ENCODE results near the gene HAAO. TPM values are rescaled to one million over a fixed set of nuclear protein-coding genes. Genes with fewer than 3 reads are reported as not detected.

The HAAO gene
- polyA plus RNA-seq, 3 donors = 10.5 to 29.6 (median 15.0) TPM

GRCh38 chr2:42812899-42813479 lies 20.6 kb upstream of the HAAO start:
- intact Hi-C loops (cut with micrococcal nuclease) = loop anchor here (10.0 kb wide), 2 partner anchors 292 to 402 kb away; no protein-coding TSS in a partner anchor
- H3K9ac ChIP-seq (ENCODE audit: insufficient read depth, low read length, poor library complexity, severe bottlenecking) = no peak overlapping the region

More at GRCh38 chr2:42812899-42813479, 20.6 kb upstream of the HAAO start:
- peak; percentile 73 for TF ChIP-seq CTCF (IDR thresholded peaks at IDR 0.05)
- H3K27ac ChIP-seq (ENCODE audit: low read depth in 1 of 2, low read length in 2 of 2) = no peak overlapping the region
- peak overlapping the region in 4 of 7 donors; percentile 50 to 79 (median 72) for H3K27ac Mint-ChIP-seq
- peak; percentile 25 to 37 (median 36) for DNase-seq
- no CpG with 5 or more reads among the region's 1 CpG for WGBS (ENCODE audit: insufficient coverage)
- no peaks in the 10 kb centered on the region for H4K20me1 ChIP-seq (ENCODE audit: insufficient read depth, low read length)
- H3K27me3 ChIP-seq (ENCODE audit: control insufficient read depth in 2 of 2, insufficient read depth in 2 of 2, low read length in 2 of 2) = no peaks in the 10 kb centered on the region
- H3K4me2 ChIP-seq (replicated peaks; ENCODE audit: extremely low read depth, low read length, poor library complexity, severe bottlenecking) = no peak overlapping the region
- H2AFZ ChIP-seq (ENCODE audit: insufficient read depth, low read depth, low read length, poor library complexity, severe bottlenecking) = no peak overlapping the region
- no peaks in the 10 kb centered on the region for H3K36me3 ChIP-seq (replicated peaks in 1 of 2; ENCODE audit: control insufficient read depth in 1 of 2, insufficient read depth in 2 of 2, low read length in 2 of 2)
- H3K4me1 Mint-ChIP-seq = peaks cover 32% of the 10 kb centered on the region
- no peak overlapping the region for H3K4me3 Mint-ChIP-seq
- peaks cover 18 to 23% of the 10 kb centered on the region in 2 donors for H3K4me1 ChIP-seq (ENCODE audit: control insufficient read depth in 1 of 2, insufficient read depth in 2 of 2, low read length in 2 of 2)
- H3K36me3 Mint-ChIP-seq = peaks cover 0 to 4% of the 10 kb centered on the region in 2 donors
- H3K9me3 ChIP-seq (replicated peaks in 1 of 2; ENCODE audit: control insufficient read depth in 1 of 2, insufficient read depth in 1 of 2, low read length in 2 of 2) = peaks cover 26 to 28% of the 10 kb centered on the region in 2 donors
- no peaks in the 10 kb centered on the region for H3K79me2 ChIP-seq (ENCODE audit: insufficient read depth, low read length)
- H3K27me3 Mint-ChIP-seq (ENCODE audit: low read depth in 3 of 3) = peaks cover 3 to 9% (median 6%) of the 10 kb centered on the region in 3 donors
- H3K4me3 ChIP-seq (replicated peaks in 1 of 3; ENCODE audit: low read depth in 2 of 3, low read length in 3 of 3) = no peak overlapping the region
- H3K9me3 Mint-ChIP-seq = peaks cover 18 to 43% (median 42%) of the 10 kb centered on the region in 7 donors

All from CD14-positive monocyte (primary cell).